Osteoblast (primary cell): ENCODE results near the gene MYORG. TPM values are rescaled to one million over a fixed set of nuclear protein-coding genes. Genes with fewer than 3 reads are reported as not detected.

Experiments
- DNase-seq: peaks from one replicate; pipeline ENCODE4 v3.0.0; 2011; ENCODE audit warnings: low spot score, mixed read lengths; ENCODE audit not compliant: insufficient read length; ENCODE audit errors: missing footprints
- H2AFZ ChIP-seq: 2 replicates; pipeline ENCODE4 v1.6.0; 2011; ENCODE audit warnings: mild to moderate bottlenecking, low read length
- H3K27ac ChIP-seq: 2 replicates; pipeline ENCODE4 v1.5.1; 2011; ENCODE audit warnings: mild to moderate bottlenecking, low read depth, low read length, moderate library complexity
- H3K27me3 ChIP-seq: 2 replicates; pipeline ENCODE4 v1.6.0; 2012; ENCODE audit warnings: mild to moderate bottlenecking, control low read depth, inconsistent platforms, low read length, moderate library complexity; ENCODE audit not compliant: insufficient read depth
- H3K36me3 ChIP-seq: 2 replicates; pipeline ENCODE4 v1.5.1; 2011; ENCODE audit warnings: mild to moderate bottlenecking, low read length, control low read depth, moderate library complexity; ENCODE audit not compliant: insufficient read depth
- H3K4me1 ChIP-seq: 2 replicates; pipeline ENCODE4 v1.5.1; 2011; ENCODE audit warnings: mild to moderate bottlenecking, low read length, control low read depth, moderate library complexity; ENCODE audit not compliant: insufficient read depth
- H3K4me2 ChIP-seq: 2 replicates; pipeline ENCODE4 v1.6.0; 2011; ENCODE audit warnings: mild to moderate bottlenecking, low read length; ENCODE audit not compliant: insufficient read depth
- H3K4me3 ChIP-seq: fragments of 200-600 bp; sonication (generic); 3 replicates; pipeline ENCODE4 v1.5.1; 2012; ENCODE audit warnings: mild to moderate bottlenecking, low read length, inconsistent platforms; ENCODE audit not compliant: insufficient read depth
- H3K79me2 ChIP-seq: 2 replicates; pipeline ENCODE4 v1.6.0; 2012; ENCODE audit warnings: mild to moderate bottlenecking, low read length, control low read depth, inconsistent platforms; ENCODE audit not compliant: insufficient read depth
- H3K9me3 ChIP-seq: 2 replicates; pipeline ENCODE4 v1.5.1; 2011; ENCODE audit warnings: low read depth, low read length, control low read depth
- H4K20me1 ChIP-seq: 2 replicates; pipeline ENCODE4 v1.6.0; 2012; ENCODE audit warnings: mild to moderate bottlenecking, low read length, control low read depth; ENCODE audit not compliant: insufficient read depth
- total RNA-seq: library from RNA; depleted of rRNA; stranded (reverse); fragments of >200 nt; gene quantifications from 2 replicates; pipeline ENCODE4 v1.2.3, GENCODE V29; 2012
- TF ChIP-seq, protein P1 (sequence below): IDR thresholded peaks from 2 replicates; pipeline ENCODE4 v1.5.1; 2011; ENCODE audit warnings: mild to moderate bottlenecking, low read depth, low read length, moderate library complexity; ENCODE audit errors: extremely low read depth

Gene MYORG
- total RNA-seq, 1 donor, result 0.36 TPM

DNA sequence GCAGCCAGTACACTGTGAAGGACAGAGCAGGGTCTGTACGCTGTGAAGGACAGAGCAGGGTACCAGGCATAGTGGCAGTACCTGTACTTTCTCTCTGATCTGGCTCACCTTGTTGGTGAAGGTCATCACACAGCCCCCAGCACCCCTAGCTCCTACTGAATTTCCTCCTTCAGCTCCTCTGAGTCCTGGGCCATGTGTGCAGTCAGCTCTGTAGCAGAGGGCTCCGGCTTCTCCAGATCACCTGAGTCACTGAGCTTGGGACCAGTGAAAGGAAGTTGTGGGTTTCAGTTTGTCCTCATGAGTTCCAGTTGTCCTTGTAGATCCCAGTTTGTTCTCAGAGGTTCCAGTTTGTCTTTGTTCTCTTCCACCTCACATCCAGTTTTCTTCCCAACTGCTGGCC lies 41.8 kb downstream of the MYORG start:
- no peaks in the 10 kb centered on the region for H3K27me3 ChIP-seq
- H3K4me2 ChIP-seq, result no peak overlapping the region
- no peak overlapping the region for H3K4me3 ChIP-seq
- H3K36me3 ChIP-seq, result peaks cover 16% of the 10 kb centered on the region
- H3K27ac ChIP-seq, result no peak overlapping the region
- H4K20me1 ChIP-seq, result peaks cover 24% of the 10 kb centered on the region
- DNase-seq, result no peak
- H2AFZ ChIP-seq, result no peak overlapping the region
- H3K4me1 ChIP-seq, result no peaks in the 10 kb centered on the region
- H3K9me3 ChIP-seq, result no peaks in the 10 kb centered on the region
- TF ChIP-seq, protein P1, sequence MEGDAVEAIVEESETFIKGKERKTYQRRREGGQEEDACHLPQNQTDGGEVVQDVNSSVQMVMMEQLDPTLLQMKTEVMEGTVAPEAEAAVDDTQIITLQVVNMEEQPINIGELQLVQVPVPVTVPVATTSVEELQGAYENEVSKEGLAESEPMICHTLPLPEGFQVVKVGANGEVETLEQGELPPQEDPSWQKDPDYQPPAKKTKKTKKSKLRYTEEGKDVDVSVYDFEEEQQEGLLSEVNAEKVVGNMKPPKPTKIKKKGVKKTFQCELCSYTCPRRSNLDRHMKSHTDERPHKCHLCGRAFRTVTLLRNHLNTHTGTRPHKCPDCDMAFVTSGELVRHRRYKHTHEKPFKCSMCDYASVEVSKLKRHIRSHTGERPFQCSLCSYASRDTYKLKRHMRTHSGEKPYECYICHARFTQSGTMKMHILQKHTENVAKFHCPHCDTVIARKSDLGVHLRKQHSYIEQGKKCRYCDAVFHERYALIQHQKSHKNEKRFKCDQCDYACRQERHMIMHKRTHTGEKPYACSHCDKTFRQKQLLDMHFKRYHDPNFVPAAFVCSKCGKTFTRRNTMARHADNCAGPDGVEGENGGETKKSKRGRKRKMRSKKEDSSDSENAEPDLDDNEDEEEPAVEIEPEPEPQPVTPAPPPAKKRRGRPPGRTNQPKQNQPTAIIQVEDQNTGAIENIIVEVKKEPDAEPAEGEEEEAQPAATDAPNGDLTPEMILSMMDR, result no peak
- peaks cover 55% of the 10 kb centered on the region for H3K79me2 ChIP-seq

DNA sequence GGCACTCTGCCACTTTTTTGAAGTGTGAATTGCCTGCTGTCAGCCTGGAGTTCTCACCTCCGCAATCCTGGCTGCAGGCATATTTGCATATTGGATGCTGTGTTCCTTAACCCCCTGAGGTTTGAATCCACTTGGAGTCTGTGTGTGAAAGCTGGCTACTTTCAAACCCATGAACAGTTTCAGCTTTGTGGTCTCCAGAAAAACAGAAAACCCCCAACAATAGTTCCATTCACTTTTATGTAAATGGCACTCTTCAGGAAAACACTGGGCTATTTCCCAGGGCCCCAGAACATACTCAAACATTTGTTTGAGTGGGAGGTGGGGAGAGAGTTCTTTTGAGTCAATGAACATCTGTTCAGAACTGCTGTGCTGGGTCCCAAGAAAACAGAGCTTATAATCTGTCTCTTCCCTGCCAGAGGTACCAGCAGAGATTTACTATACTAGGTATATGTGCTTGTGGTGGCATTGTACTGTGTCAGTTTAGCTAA lies 42.3 kb downstream of the MYORG start:
- H3K9me3 ChIP-seq, result no peaks in the 10 kb centered on the region
- no peak overlapping the region for H3K4me2 ChIP-seq
- peak; percentile 56 for DNase-seq
- H2AFZ ChIP-seq, result no peak overlapping the region
- TF ChIP-seq, protein P1, result no peak
- no peak overlapping the region for H3K27ac ChIP-seq
- H4K20me1 ChIP-seq, result peaks cover 24% of the 10 kb centered on the region
- H3K4me3 ChIP-seq, result no peak overlapping the region
- no peaks in the 10 kb centered on the region for H3K4me1 ChIP-seq
- H3K36me3 ChIP-seq, result peaks cover 14% of the 10 kb centered on the region
- no peaks in the 10 kb centered on the region for H3K27me3 ChIP-seq
- peaks cover 58% of the 10 kb centered on the region for H3K79me2 ChIP-seq

DNA sequence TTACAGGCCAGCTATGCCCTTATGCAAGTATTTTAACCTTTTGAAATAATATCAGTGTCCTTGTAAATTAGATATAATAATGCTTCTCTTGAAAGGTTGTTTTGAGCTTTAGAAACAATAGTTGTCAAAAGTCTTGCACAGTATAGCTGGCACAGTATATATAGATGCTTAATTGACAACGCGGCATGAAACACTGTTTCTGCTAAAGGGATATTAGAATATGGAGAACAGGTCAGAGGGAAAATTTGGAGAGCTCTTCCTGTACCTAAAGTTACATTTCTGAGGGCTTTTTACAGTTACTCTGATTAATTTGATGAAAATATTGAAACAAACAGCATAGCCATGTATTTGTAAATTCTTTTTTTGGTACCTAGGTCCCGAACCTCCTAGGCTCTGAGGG lies 42.9 kb downstream of the MYORG start:
- no peak overlapping the region for H3K27ac ChIP-seq

DNA sequence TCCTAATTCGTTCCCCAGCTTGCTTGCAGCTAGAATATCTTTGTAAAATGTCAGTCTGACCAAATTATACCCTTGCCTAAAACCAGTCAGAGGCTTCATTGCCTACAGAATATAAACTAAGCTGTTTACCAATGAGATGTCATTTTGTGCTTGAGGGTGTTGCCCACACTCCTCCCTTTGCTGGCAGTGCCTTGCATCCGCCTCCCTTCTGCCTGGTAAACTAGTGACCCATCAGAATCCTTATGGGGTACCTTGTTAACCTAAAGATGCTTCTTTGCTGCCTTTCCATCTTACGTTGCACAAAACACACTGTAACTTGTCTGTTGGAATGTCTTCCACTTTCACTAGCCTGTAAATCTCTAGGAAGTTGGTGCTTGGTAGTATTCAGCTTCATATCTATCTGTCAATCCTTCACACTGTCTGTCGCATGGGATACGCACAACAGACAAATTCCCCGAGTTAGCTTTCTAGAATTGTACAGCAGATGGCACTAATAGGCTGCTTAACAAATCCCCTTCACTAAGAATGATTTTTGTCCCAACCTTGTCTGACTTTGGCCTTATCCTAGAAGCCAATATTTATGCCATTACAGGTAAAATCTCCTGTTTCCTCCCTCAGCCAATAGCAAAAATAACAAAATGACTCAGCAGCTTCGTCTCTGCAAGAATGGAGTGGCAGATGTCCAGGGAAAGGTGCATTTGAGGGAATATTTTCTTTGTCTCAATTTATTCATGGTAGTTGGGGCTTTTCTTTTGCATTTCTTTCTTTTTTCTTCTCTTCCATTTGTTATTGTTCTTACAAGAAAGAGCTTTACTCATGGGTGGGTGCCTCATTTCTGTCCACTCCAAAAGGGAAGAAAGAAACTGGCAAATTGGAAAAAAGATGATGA lies 44.4 kb downstream of the MYORG start:
- Histone ChIP-seq H2AFZ (peak overlapping the region; percentile 5), H4K20me1 (peaks cover 22% of the 10 kb centered on the region), H3K4me1 (peaks cover 11% of the 10 kb centered on the region), H3K27me3 (no peaks in the 10 kb centered on the region), H3K79me2 (peaks cover 60% of the 10 kb centered on the region), H3K9me3 (no peaks in the 10 kb centered on the region), H3K36me3 (peaks cover 1% of the 10 kb centered on the region), H3K4me2 (no peak overlapping the region), H3K27ac (no peak overlapping the region), H3K4me3 (no peak overlapping the region)
- TF ChIP-seq, protein P1, result peak; percentile 56
- DNase-seq, result peak; percentile 84

More for the DNA sequence above, 42.9 kb downstream of the MYORG start:
- peaks cover 57% of the 10 kb centered on the region for H3K79me2 ChIP-seq
- no peaks in the 10 kb centered on the region for H3K4me1 ChIP-seq
- H4K20me1 ChIP-seq, result peaks cover 24% of the 10 kb centered on the region
- TF ChIP-seq, protein P1, result no peak
- H3K9me3 ChIP-seq, result no peaks in the 10 kb centered on the region
- H2AFZ ChIP-seq, result no peak overlapping the region
- peak; percentile 25 for DNase-seq
- peaks cover 9% of the 10 kb centered on the region for H3K36me3 ChIP-seq
- H3K4me2 ChIP-seq, result no peak overlapping the region
- H3K27me3 ChIP-seq, result no peaks in the 10 kb centered on the region
- no peak overlapping the region for H3K4me3 ChIP-seq
